H1 (cell line): ENCODE measurements around the gene DCLK1. TPM values are rescaled to one million over a fixed set of nuclear protein-coding genes. Genes with fewer than 3 reads are reported as not detected.

Experiments used
- CTCF ChIA-PET: fragments of 300-600 bp; sonication (Branson Sonifier 250); formaldehyde crosslinking; loops from one replicate; lab custom pipeline; 2021; ENCODE audit not compliant: partially characterized antibody; lab: Charles Lee
- POLR2A ChIA-PET: fragments of 300-600 bp; sonication (Branson Sonifier 250); formaldehyde crosslinking; loops from one replicate; lab custom pipeline; 2021; ENCODE audit warnings: inconsistent platforms; ENCODE audit not compliant: partially characterized antibody; lab: Charles Lee
- DNase-seq, 2 experiments: peaks; one replicate each; pipeline versions ENCODE4 v3.0.0 to v3.0.0-alpha.2; 2010 to 2022; ENCODE audit warnings: low spot score in 2 of 2, low read depth in 1 of 2, mixed read lengths in 1 of 2
- FAIRE-seq: peaks from 2 replicates; lab custom pipeline; 2011; peaks lifted over from hg19 to GRCh38; lab: Jason Lieb, UNC
- H2AFZ ChIP-seq: 2 replicates; pipeline ENCODE4 v1.8.1; 2012; ENCODE audit warnings: low read length, inconsistent platforms
- H2AK5ac ChIP-seq: 2 replicates; pipeline ENCODE4 v1.6.1; 2013; ENCODE audit warnings: low read depth, low read length
- H2BK120ac ChIP-seq: replicated peaks from 2 replicates; pipeline ENCODE3; 2013; ENCODE audit warnings: low read depth, low read length, inconsistent platforms
- H2BK12ac ChIP-seq: 2 replicates; pipeline ENCODE4 v1.6.1; 2013; ENCODE audit warnings: low read depth, low read length
- H2BK15ac ChIP-seq: 2 replicates; pipeline ENCODE4 v1.6.1; 2013; ENCODE audit warnings: low read length
- H2BK20ac ChIP-seq: 2 replicates; pipeline ENCODE4 v1.6.1; 2013; ENCODE audit warnings: low read length
- H2BK5ac ChIP-seq: 2 replicates; pipeline ENCODE4 v1.6.1; 2013; ENCODE audit warnings: low read depth, low read length
- H3K14ac ChIP-seq: 2 replicates; pipeline ENCODE4 v1.6.1; 2013; ENCODE audit warnings: inconsistent platforms; ENCODE audit not compliant: insufficient read length
- H3K18ac ChIP-seq: 2 replicates; pipeline ENCODE4 v1.6.1; 2013; ENCODE audit warnings: low read length; ENCODE audit errors: extremely low read depth
- H3K23ac ChIP-seq: 2 replicates; pipeline ENCODE4 v1.6.1; 2013; ENCODE audit warnings: inconsistent platforms; ENCODE audit not compliant: insufficient read length
- H3K23me2 ChIP-seq: 2 replicates; pipeline ENCODE4 v1.6.1; 2013; ENCODE audit warnings: low read depth, low read length
- H3K27ac ChIP-seq: 2 replicates; pipeline ENCODE4 v1.6.1; 2011; ENCODE audit warnings: low read depth, low read length, inconsistent platforms
- H3K27me3 ChIP-seq, 4 experiments: replicated peaks in 1 of 4; 1 replicate in 1 of 4; 2 replicates in 3 of 4; pipeline versions ENCODE4 v1.6.1 to v1.8.1; 2011 to 2013; ENCODE audit warnings: low read length in 3 of 4, mild to moderate bottlenecking in 3 of 4, inconsistent platforms in 2 of 4, mixed read lengths in 2 of 4, moderate library complexity in 1 of 4; ENCODE audit not compliant: control insufficient read depth in 3 of 4, insufficient read depth in 3 of 4; ENCODE audit errors: extremely low read depth in 1 of 4
- H3K36me3 ChIP-seq, 4 experiments: 2 replicates each; pipeline versions ENCODE4 v1.6.1 to v1.8.1; 2011 to 2013; ENCODE audit warnings: mild to moderate bottlenecking in 4 of 4, low read length in 3 of 4, moderate library complexity in 2 of 4, control low read depth in 1 of 4, inconsistent platforms in 1 of 4; ENCODE audit not compliant: insufficient read depth in 4 of 4, control insufficient read depth in 2 of 4
- H3K4ac ChIP-seq: replicated peaks from 2 replicates; pipeline ENCODE3; 2013; ENCODE audit warnings: low read length, low read depth, mixed read lengths, inconsistent platforms; ENCODE audit not compliant: insufficient read length
- H3K4me1 ChIP-seq, 4 experiments: replicated peaks in 1 of 4; 1 replicate in 1 of 4; 2 replicates in 3 of 4; pipeline versions ENCODE4 v1.6.1 to v1.8.1; 2011 to 2013; ENCODE audit warnings: low read length in 3 of 4, inconsistent platforms in 2 of 4, mixed read lengths in 1 of 4; ENCODE audit not compliant: insufficient read depth in 4 of 4, control insufficient read depth in 3 of 4
- H3K4me2 ChIP-seq, 2 experiments: 2 replicates each; pipeline versions ENCODE4 v1.6.1 to v1.8.1; 2011 to 2013; ENCODE audit warnings: low read depth in 2 of 2, low read length in 2 of 2, control low read depth in 1 of 2, inconsistent platforms in 1 of 2, mild to moderate bottlenecking in 1 of 2; ENCODE audit not compliant: insufficient read depth in 1 of 2
- H3K4me3 ChIP-seq, 4 experiments: fragments of 200-600, 300-600 bp in 1 of 4; sonication (generic), shearing (Covaris generic), sonication (Bioruptor Twin) in 1 of 4; 2 replicates each; pipeline versions ENCODE4 v1.5.1 to v1.8.1; 2011 to 2016; ENCODE audit warnings: low read length in 4 of 4, low read depth in 3 of 4, control low read depth in 2 of 4, inconsistent platforms in 2 of 4, mild to moderate bottlenecking in 2 of 4, mixed read lengths in 1 of 4, moderate library complexity in 1 of 4; ENCODE audit not compliant: insufficient read depth in 2 of 4; ENCODE audit errors: extremely low read depth in 1 of 4
- H3K56ac ChIP-seq: replicated peaks from 2 replicates; pipeline ENCODE3; 2013; ENCODE audit warnings: low read depth, mild to moderate bottlenecking, mixed read lengths, low read length, inconsistent platforms; ENCODE audit not compliant: insufficient read length
- H3K79me1 ChIP-seq: 2 replicates; pipeline ENCODE4 v1.6.1; 2013; ENCODE audit warnings: low read depth, low read length, control low read depth
- H3K79me2 ChIP-seq, 2 experiments: 2 replicates each; pipeline versions ENCODE4 v1.6.1 to v1.8.1; 2012 to 2013; ENCODE audit warnings: low read length in 2 of 2, mild to moderate bottlenecking in 2 of 2, inconsistent platforms in 1 of 2; ENCODE audit not compliant: insufficient read depth in 2 of 2, control insufficient read depth in 1 of 2
- H3K9ac ChIP-seq, 4 experiments: replicated peaks in 1 of 4; 1 replicate in 1 of 4; 2 replicates in 3 of 4; pipeline versions ENCODE4 v1.6.1 to v1.8.1; 2011 to 2013; ENCODE audit warnings: low read depth in 3 of 4, low read length in 3 of 4, control low read depth in 2 of 4, mild to moderate bottlenecking in 2 of 4, moderate library complexity in 2 of 4, inconsistent platforms in 1 of 4; ENCODE audit errors: extremely low read depth in 1 of 4
- H3K9me3 ChIP-seq, 2 experiments: 2 replicates each; pipeline versions ENCODE4 v1.6.1 to v1.8.1; 2012 to 2013; ENCODE audit warnings: mild to moderate bottlenecking in 2 of 2, moderate library complexity in 2 of 2, control low read depth in 1 of 2, inconsistent platforms in 1 of 2, low read depth in 1 of 2, low read length in 1 of 2, mixed read lengths in 1 of 2; ENCODE audit not compliant: insufficient read depth in 2 of 2
- H4K20me1 ChIP-seq, 2 experiments: replicated peaks in 1 of 2; 2 replicates each; pipeline versions ENCODE3 to v1.8.1; 2011 to 2013; ENCODE audit warnings: inconsistent platforms in 2 of 2, low read length in 2 of 2, mild to moderate bottlenecking in 1 of 2; ENCODE audit not compliant: insufficient read depth in 2 of 2, control insufficient read depth in 1 of 2
- H4K5ac ChIP-seq: 2 replicates; pipeline ENCODE4 v1.6.1; 2013; ENCODE audit warnings: low read length, low read depth, mixed read lengths, inconsistent platforms; ENCODE audit not compliant: insufficient read length
- H4K8ac ChIP-seq: 2 replicates; pipeline ENCODE4 v1.8.0; 2013; ENCODE audit warnings: mild to moderate bottlenecking, moderate library complexity, low read length, inconsistent platforms; ENCODE audit not compliant: insufficient read depth; ENCODE audit errors: extremely low read depth
- H4K91ac ChIP-seq: replicated peaks from 2 replicates; pipeline ENCODE3; 2013; ENCODE audit warnings: low read length, mixed read lengths, inconsistent platforms; ENCODE audit not compliant: insufficient read length
- CBX5 ChIP-seq: fragments of 300-800, 300-1000 bp; sonication (generic); IDR thresholded peaks from 2 replicates; pipeline ENCODE4 v1.7.1; 2016; ENCODE audit warnings: antibody characterized with exemption, low read length, low read depth
- WGBS, 2 experiments: shearing (Covaris generic) in 1 of 2; methylation state at CpG; one replicate each; pipeline versions ENCODE4 v1.1.6 to v1.1.7; 2013 to 2015; ENCODE audit warnings: low lambda C conversion rate in 2 of 2, mixed read lengths in 2 of 2, inconsistent platforms in 1 of 2, low coverage in 1 of 2, missing lambda C conversion rate in 1 of 2; ENCODE audit not compliant: insufficient replicate concordance in 2 of 2, insufficient coverage in 1 of 2, insufficient read length in 1 of 2; ENCODE audit errors: extremely low coverage in 1 of 2, missing lambda C conversion rate in 1 of 2; 5-methylcytosine and 5-hydroxymethylcytosine counted together
- polyA plus RNA-seq, 7 experiments: library from polyadenylated mRNA; depleted of rRNA in 3 of 7; stranded (reverse) in 5 of 7; unstranded in 2 of 7; fragments of >200 nt in 5 of 7; fragments of 200-250 nt in 2 of 7; gene quantifications; 1 replicate in 5 of 7; 2 replicates in 1 of 7; 4 replicates in 1 of 7; pipeline versions ENCODE4 v1.2.1 to v1.2.3, GENCODE V29; 2011 to 2013; ENCODE audit warnings: missing spikeins in 2 of 7, mixed read lengths in 2 of 7
- total RNA-seq: library from RNA; stranded (reverse); fragmentation: NEBNext Ultra II Directional; extraction: Animal tissue kit (Norgen Biotek cat#: 25700); gene quantifications from 2 replicates; pipeline ENCODE4 v1.2.1, GENCODE V29; 2021

Gene DCLK1
- total and polyA plus RNA-seq, 2 of the 8 experiments (the other 6 are each of a cell fraction or from before 2014, with no cell fraction given), result 22.8 to 41.0 TPM

GRCh38 chr13:35720290-35720689 lies 410.9 kb downstream of the DCLK1 start:
- Histone ChIP-seq H3K79me2 (no peaks in the 10 kb centered on the region), H4K91ac (no peak overlapping the region), H2BK12ac (no peak overlapping the region), H3K23me2 (no peaks in the 10 kb centered on the region), H2BK20ac (no peak overlapping the region), H2BK5ac (no peak overlapping the region), H3K4me3 (no peak overlapping the region), H3K27ac (no peak overlapping the region), H3K4me2 (no peak overlapping the region), H3K79me1 (no peaks in the 10 kb centered on the region), H3K4ac (no peak overlapping the region), H3K18ac (no peak overlapping the region), H3K56ac (no peak overlapping the region), H4K5ac (no peak overlapping the region), H3K23ac (no peak overlapping the region), H3K4me1 (no peaks in the 10 kb centered on the region), H3K14ac (no peak overlapping the region), H4K8ac (no peak overlapping the region; the same call in 1 of the 2 replicates), H4K20me1 (no peaks in the 10 kb centered on the region), H3K36me3 (no peaks in the 10 kb centered on the region), H3K27me3 (no peaks in the 10 kb centered on the region), H2BK15ac (no peak overlapping the region), H2AK5ac (no peak overlapping the region), H3K9ac (no peak overlapping the region), H2AFZ (no peak overlapping the region), H3K9me3 (no peaks in the 10 kb centered on the region), H2BK120ac (no peak overlapping the region)
- WGBS, 2 experiments, result 91% methylated on average over 5 of the region's 5 CpGs; no CpG with 5 or more reads in 1 of the 2 experiments
- CTCF ChIA-PET, result interaction anchor here (0.5 to 1.7 kb wide), 14 partner anchors 9 to 244 kb away, joined by 3 to 7 read pairs (median 3); partner anchors contain the start of gene MAB21L1
- no peak for FAIRE-seq
- DNase-seq, result no peak
- POLR2A ChIA-PET, result no interaction called here
- TF ChIP-seq CBX5, result no peak

Other genes starting within 250 kb of the DCLK1 start
- 9.7 and 10.3 TPM in 2 replicates for gene SOHLH2, start 83.2 kb upstream of the DCLK1 start, total RNA-seq
- gene SOHLH2, start 83.2 kb upstream of the DCLK1 start, polyA plus RNA-seq (2011; rRNA removed), result 6.1 and 6.8 TPM in 2 replicates
- gene CCDC169, start 166.4 kb upstream of the DCLK1 start, total RNA-seq, result 43.3 and 44.0 TPM in 2 replicates
- 5.3 and 7.2 TPM in 2 replicates for gene CCDC169, start 166.4 kb upstream of the DCLK1 start, polyA plus RNA-seq (2011; rRNA removed)
- gene SPART, start 215.0 kb upstream of the DCLK1 start, total RNA-seq, result 68.2 and 74.1 TPM in 2 replicates
- 15.3 and 27.2 TPM in 2 replicates for gene SPART, start 215.0 kb upstream of the DCLK1 start, polyA plus RNA-seq (2011; rRNA removed)